Activated naive CD8-positive, alpha-beta T cell treated with anti-CD3 and anti-CD28 coated beads, Interleukin-2, amount 10 ng/mL, durations not matched to agents 7 days and 5 days (primary cell): ENCODE data around the gene TRIM46. TPM values are rescaled to one million over a fixed set of nuclear protein-coding genes. Genes with fewer than 3 reads are reported as not detected.

Experiments
- ATAC-seq: fragments of 150-1000 bp; cut with Tn5 transposase; one replicate; pipeline ENCODE4 v1.10.0; 2021; ENCODE audit warnings: low read depth, moderate library complexity
- POLR2A ChIA-PET: fragments of 350-600 bp; sonication (Branson Sonifier 250); formaldehyde crosslinking; loops from one replicate; lab custom pipeline; 2021; ENCODE audit warnings: antibody characterized with exemption; lab: Charles Lee
- DNase-seq: peaks from one replicate; pipeline ENCODE4 v3.0.0; 2021
- H3K27ac Mint-ChIP-seq: one replicate; pipeline ENCODE4 v1.8.0; 2022; ENCODE audit warnings: mild to moderate bottlenecking, mixed read lengths
- H3K27me3 Mint-ChIP-seq: one replicate; pipeline ENCODE4 v1.8.0; 2022; ENCODE audit warnings: mild to moderate bottlenecking, moderate library complexity, mixed read lengths
- H3K36me3 Mint-ChIP-seq: one replicate; pipeline ENCODE4 v1.8.0; 2021; ENCODE audit warnings: mild to moderate bottlenecking, mixed read lengths
- H3K4me1 Mint-ChIP-seq: one replicate; pipeline ENCODE4 v1.8.0; 2021; ENCODE audit warnings: mixed read lengths
- H3K4me3 Mint-ChIP-seq: one replicate; pipeline ENCODE4 v1.8.0; 2022; ENCODE audit warnings: mild to moderate bottlenecking, moderate library complexity, mixed read lengths
- H3K9me3 Mint-ChIP-seq: one replicate; pipeline ENCODE4 v1.8.0; 2021; ENCODE audit warnings: mixed read lengths
- total RNA-seq, 2 experiments: library from RNA; stranded (reverse); gene quantifications; one replicate each; pipeline ENCODE4 v1.2.3, GENCODE V29; 2021

TRIM46 gene
- total RNA-seq, 2 experiments from 2014 or later: 12.4 to 13.4 TPM

- H3K27ac Mint-ChIP-seq: no peak overlapping the region
- no peaks in the 10 kb centered on the region for H3K27me3 Mint-ChIP-seq
- no peak for DNase-seq
- no peaks in the 10 kb centered on the region for H3K36me3 Mint-ChIP-seq
- peaks cover 4% of the 10 kb centered on the region for H3K4me1 Mint-ChIP-seq
- no peaks in the 10 kb centered on the region for H3K9me3 Mint-ChIP-seq
- POLR2A ChIA-PET: no interaction called here
- no peak overlapping the region for H3K4me3 Mint-ChIP-seq
- no peak for ATAC-seq
Measured at GRCh38 chr1:155199792-155200191, 26.1 kb downstream of the TRIM46 start.

- Mint-ChIP-seq H3K27ac (no peak overlapping the region), H3K36me3 (no peaks in the 10 kb centered on the region), H3K4me3 (no peak overlapping the region), H3K27me3 (no peaks in the 10 kb centered on the region), H3K9me3 (no peaks in the 10 kb centered on the region), H3K4me1 (no peaks in the 10 kb centered on the region)
- ATAC-seq: no peak
- POLR2A ChIA-PET: no interaction called here
- no peak for DNase-seq
Measured at GRCh38 chr1:155200920-155201319, 27.3 kb downstream of the TRIM46 start.

GRCh38 chr1:155202198-155202597 is 28.5 kb downstream of the TRIM46 start:
- no peak for ATAC-seq
- no peak overlapping the region for H3K27ac Mint-ChIP-seq
- no peaks in the 10 kb centered on the region for H3K9me3 Mint-ChIP-seq
- H3K4me1 Mint-ChIP-seq: peaks cover 6% of the 10 kb centered on the region
- H3K4me3 Mint-ChIP-seq: no peak overlapping the region
- DNase-seq: no peak
- no peaks in the 10 kb centered on the region for H3K36me3 Mint-ChIP-seq
- no peaks in the 10 kb centered on the region for H3K27me3 Mint-ChIP-seq
- POLR2A ChIA-PET: no interaction called here

- H3K9me3 Mint-ChIP-seq: no peaks in the 10 kb centered on the region
- ATAC-seq (no peak), DNase-seq (no peak)
- H3K27ac Mint-ChIP-seq: no peak overlapping the region
- POLR2A ChIA-PET: interaction anchor here (1.9 kb wide), 1 partner anchor 8 kb away, joined by 9 read pairs; no protein-coding TSS in a partner anchor
- no peaks in the 10 kb centered on the region for H3K27me3 Mint-ChIP-seq
- no peaks in the 10 kb centered on the region for H3K36me3 Mint-ChIP-seq
- peaks cover 11% of the 10 kb centered on the region for H3K4me1 Mint-ChIP-seq
- no peak overlapping the region for H3K4me3 Mint-ChIP-seq
Measured at GRCh38 chr1:155202731-155203515, 29.3 kb downstream of the TRIM46 start.

GRCh38 chr1:155205035-155205434 is 31.4 kb downstream of the TRIM46 start:
- POLR2A ChIA-PET: interaction anchor here (1.4 kb wide), 1 partner anchor 11 kb away, joined by 3 read pairs; no protein-coding TSS in a partner anchor
- Mint-ChIP-seq H3K27ac (no peak overlapping the region), H3K4me1 (peaks cover 21% of the 10 kb centered on the region), H3K36me3 (no peaks in the 10 kb centered on the region), H3K9me3 (no peaks in the 10 kb centered on the region), H3K27me3 (no peaks in the 10 kb centered on the region), H3K4me3 (no peak overlapping the region)
- no peak for ATAC-seq
- DNase-seq: no peak

- H3K4me3 Mint-ChIP-seq: no peak overlapping the region
- no peaks in the 10 kb centered on the region for H3K36me3 Mint-ChIP-seq
- no peaks in the 10 kb centered on the region for H3K27me3 Mint-ChIP-seq
- H3K4me1 Mint-ChIP-seq: peaks cover 25% of the 10 kb centered on the region
- POLR2A ChIA-PET: interaction anchor here (1.4 kb wide), 1 partner anchor 29 kb away, joined by 6 read pairs; no protein-coding TSS in a partner anchor
- no peaks in the 10 kb centered on the region for H3K9me3 Mint-ChIP-seq
- no peak for DNase-seq
- no peak for ATAC-seq
- H3K27ac Mint-ChIP-seq: no peak overlapping the region
Measured at GRCh38 chr1:155205969-155206593, 32.4 kb downstream of the TRIM46 start.

- Mint-ChIP-seq H3K4me3 (peak overlapping the region; percentile 60), H3K36me3 (no peaks in the 10 kb centered on the region), H3K9me3 (no peaks in the 10 kb centered on the region), H3K27me3 (no peaks in the 10 kb centered on the region), H3K4me1 (peaks cover 25% of the 10 kb centered on the region), H3K27ac (peak overlapping the region; percentile 63)
- POLR2A ChIA-PET: interaction anchor here (0.8 to 3.7 kb wide), 9 partner anchors 12 to 43 kb away, joined by 3 to 65 read pairs (median 15); partner anchors contain the start of genes KRTCAP2 and TRIM46
- ATAC-seq: peak; percentile 55
- peak; percentile 91 for DNase-seq
Measured at GRCh38 chr1:155206891-155207805, 33.5 kb downstream of the TRIM46 start.

- Mint-ChIP-seq H3K27ac (peak within 1 kb of the TSS; percentile 90), H3K4me3 (peak within 1 kb of the TSS; percentile 90), H3K36me3 (no peaks in the 10 kb centered on the region), H3K27me3 (no peaks in the 10 kb centered on the region), H3K9me3 (no peaks in the 10 kb centered on the region), H3K4me1 (peaks cover 25% of the 10 kb centered on the region)
- POLR2A ChIA-PET: interaction anchor here (0.6 to 3.7 kb wide), 7 partner anchors 11 to 65 kb away, joined by 3 to 65 read pairs (median 17); partner anchors contain the start of genes CLK2, KRTCAP2 and TRIM46
- DNase-seq (no peak), ATAC-seq (no peak)
Measured at GRCh38 chr1:155207806-155208540, 34.3 kb downstream of the TRIM46 start, which contains the start of gene THBS3. THBS3 (minus strand) TSS chr1:155207897; CDS start chr1:155207876, 21 bp downstream.

GRCh38 chr1:155208541-155209311 is 35.1 kb downstream of the TRIM46 start, which contains the start of gene MTX1:
MTX1 (plus strand) TSS chr1:155208695; CDS start chr1:155208805, 110 bp downstream.
- peaks cover 25% of the 10 kb centered on the region for H3K4me1 Mint-ChIP-seq
- ATAC-seq: peak; percentile 74
- peak within 1 kb of the TSS; percentile 90 for H3K4me3 Mint-ChIP-seq

GRCh38 chr1:155209312-155209721 is 35.7 kb downstream of the TRIM46 start:
- POLR2A ChIA-PET: interaction anchor here (1.1 to 3.7 kb wide), 9 partner anchors 9 to 41 kb away, joined by 3 to 65 read pairs (median 8); partner anchors contain the start of genes KRTCAP2 and TRIM46
- DNase-seq: no peak
- Mint-ChIP-seq H3K36me3 (no peaks in the 10 kb centered on the region), H3K27ac (peak overlapping the region; percentile 90), H3K27me3 (no peaks in the 10 kb centered on the region), H3K4me1 (peaks cover 25% of the 10 kb centered on the region), H3K4me3 (peak overlapping the region; percentile 90), H3K9me3 (no peaks in the 10 kb centered on the region)
- no peak for ATAC-seq

More at GRCh38 chr1:155208541-155209311, 35.1 kb downstream of the TRIM46 start, which contains the start of gene MTX1:
- H3K27me3 Mint-ChIP-seq: no peaks in the 10 kb centered on the region
- peak; percentile 89 for DNase-seq
- H3K36me3 Mint-ChIP-seq: no peaks in the 10 kb centered on the region
- POLR2A ChIA-PET: interaction anchor here (1.1 to 3.7 kb wide), 9 partner anchors 10 to 42 kb away, joined by 3 to 65 read pairs (median 8); partner anchors contain the start of genes KRTCAP2 and TRIM46
- peak within 1 kb of the TSS; percentile 90 for H3K27ac Mint-ChIP-seq
- no peaks in the 10 kb centered on the region for H3K9me3 Mint-ChIP-seq

- no peak for DNase-seq
Measured at GRCh38 chr1:155210314-155211104, 36.9 kb downstream of the TRIM46 start.

More at GRCh38 chr1:155210314-155211104, 36.9 kb downstream of the TRIM46 start:
- Mint-ChIP-seq H3K9me3 (no peaks in the 10 kb centered on the region), H3K27ac (peak overlapping the region; percentile 5), H3K36me3 (no peaks in the 10 kb centered on the region), H3K4me3 (peak overlapping the region; percentile 33), H3K4me1 (peaks cover 26% of the 10 kb centered on the region), H3K27me3 (no peaks in the 10 kb centered on the region)
- no peak for ATAC-seq
- POLR2A ChIA-PET: interaction anchor here (1.8 kb wide), 1 partner anchor 33 kb away, joined by 8 read pairs; no protein-coding TSS in a partner anchor
